WTC11 (cell line): ENCODE measurements around the gene LCNL1.

Source experiments
- CTCF ChIP-seq: fragments of 200-600 bp; IDR thresholded peaks from 2 replicates; pipeline ENCODE4 v1.8.0; 2022; ENCODE audit warnings: antibody characterized with exemption
- TF ChIP-seq, protein P1 (sequence below): sonication (generic); formaldehyde crosslinking; IDR thresholded peaks from 2 replicates; pipeline ENCODE4 v1.8.1; 2023; ENCODE audit warnings: mild to moderate bottlenecking, missing genetic modification reagents, moderate library complexity
- TF ChIP-seq, protein P2 (sequence below): sonication (generic); formaldehyde crosslinking; IDR thresholded peaks from 2 replicates; pipeline ENCODE4 v1.8.0; 2022; ENCODE audit warnings: mild to moderate bottlenecking, missing genetic modification reagents

DNA sequence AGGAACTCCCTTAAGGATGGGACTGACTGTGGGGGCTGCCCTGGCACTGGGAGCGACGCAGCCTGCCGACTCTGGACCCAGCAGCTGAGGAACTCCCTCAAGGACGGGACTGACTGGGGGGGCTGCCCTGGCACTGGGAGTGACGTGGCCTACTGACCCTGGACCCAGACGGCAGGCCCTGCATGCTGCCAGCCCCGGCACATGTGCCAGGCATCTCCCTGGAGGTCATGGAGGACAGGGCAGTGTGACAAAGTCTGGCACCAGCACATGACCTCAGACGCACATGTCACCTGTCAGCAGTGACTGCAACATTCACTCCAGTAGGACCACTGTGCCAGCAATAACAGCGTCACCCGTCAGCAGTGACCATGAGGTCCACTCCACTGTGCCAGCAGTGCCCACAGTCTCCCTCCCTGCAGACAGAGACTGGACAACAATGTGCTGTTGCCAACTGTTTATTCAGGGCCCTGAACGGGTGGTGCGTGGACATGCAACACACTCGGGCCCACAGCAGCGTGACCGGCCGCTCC is 42.7 kb upstream of the LCNL1 start:
- TF ChIP-seq CTCF: no peak
- TF ChIP-seq, protein P1, sequence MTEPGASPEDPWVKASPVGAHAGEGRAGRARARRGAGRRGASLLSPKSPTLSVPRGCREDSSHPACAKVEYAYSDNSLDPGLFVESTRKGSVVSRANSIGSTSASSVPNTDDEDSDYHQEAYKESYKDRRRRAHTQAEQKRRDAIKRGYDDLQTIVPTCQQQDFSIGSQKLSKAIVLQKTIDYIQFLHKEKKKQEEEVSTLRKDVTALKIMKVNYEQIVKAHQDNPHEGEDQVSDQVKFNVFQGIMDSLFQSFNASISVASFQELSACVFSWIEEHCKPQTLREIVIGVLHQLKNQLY (CRISPR knock-in tag): no peak
- TF ChIP-seq, protein P2, sequence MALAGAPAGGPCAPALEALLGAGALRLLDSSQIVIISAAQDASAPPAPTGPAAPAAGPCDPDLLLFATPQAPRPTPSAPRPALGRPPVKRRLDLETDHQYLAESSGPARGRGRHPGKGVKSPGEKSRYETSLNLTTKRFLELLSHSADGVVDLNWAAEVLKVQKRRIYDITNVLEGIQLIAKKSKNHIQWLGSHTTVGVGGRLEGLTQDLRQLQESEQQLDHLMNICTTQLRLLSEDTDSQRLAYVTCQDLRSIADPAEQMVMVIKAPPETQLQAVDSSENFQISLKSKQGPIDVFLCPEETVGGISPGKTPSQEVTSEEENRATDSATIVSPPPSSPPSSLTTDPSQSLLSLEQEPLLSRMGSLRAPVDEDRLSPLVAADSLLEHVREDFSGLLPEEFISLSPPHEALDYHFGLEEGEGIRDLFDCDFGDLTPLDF (CRISPR knock-in tag): no peak
